ENCODE results near the gene FBXW8.

- no peak for TF ChIP-seq CTCF (conservative IDR thresholded peaks at IDR 0.05 in 1 of 2, IDR thresholded peaks at IDR 0.05 in 1 of 2; ENCODE audit: extremely low read depth in 1 of 2, insufficient read depth in 1 of 2, low read depth in 1 of 2, low read length in 2 of 2)
- TF ChIP-seq EZH2 (IDR thresholded peaks at IDR 0.05; ENCODE audit: borderline replicate concordance, low read length), result no peak
Observed at GRCh38 chr12:117011988-117012805, 101.4 kb downstream of the FBXW8 start.

Data from mammary epithelial cell (primary cell).